ENCODE measurements around the gene RS1. TPM values are rescaled to one million over a fixed set of nuclear protein-coding genes. Genes with fewer than 3 reads are reported as not detected.

The RS1 gene
- total RNA-seq, 1 donor from 2014 or later, result not detected

DNA sequence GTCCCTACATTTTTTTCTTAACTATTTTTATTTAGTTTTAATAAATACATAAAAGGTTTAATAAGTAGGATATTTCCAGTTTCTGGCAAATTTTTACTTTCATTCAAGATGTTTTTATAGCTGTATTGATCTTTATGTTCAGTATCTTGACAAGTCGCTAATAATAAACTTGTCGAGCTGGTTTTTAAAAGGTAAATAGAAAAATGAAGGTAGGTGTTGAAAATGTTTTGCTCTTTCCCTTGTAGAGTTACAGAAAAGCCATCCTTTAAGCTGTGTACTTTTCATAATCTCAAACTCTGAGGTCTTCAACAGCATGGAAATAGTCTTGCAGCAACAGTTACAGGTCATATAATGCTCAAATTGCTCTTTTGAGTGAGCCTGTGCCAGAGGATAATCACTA, 52.6 kb downstream of the RS1 start:
- Histone ChIP-seq H3K4me1 (no peaks in the 10 kb centered on the region), H3K27me3 (ENCODE audit: low read depth) (no peaks in the 10 kb centered on the region), H3K27ac (replicated peaks) (no peak overlapping the region), H3K9me3 (replicated peaks) (no peaks in the 10 kb centered on the region), H3K4me3 (no peak overlapping the region), H3K36me3 (no peaks in the 10 kb centered on the region)
- no peak for DNase-seq
- intact Hi-C loops (cut with micrococcal nuclease), result no loop called here
- TF ChIP-seq, protein P1, sequence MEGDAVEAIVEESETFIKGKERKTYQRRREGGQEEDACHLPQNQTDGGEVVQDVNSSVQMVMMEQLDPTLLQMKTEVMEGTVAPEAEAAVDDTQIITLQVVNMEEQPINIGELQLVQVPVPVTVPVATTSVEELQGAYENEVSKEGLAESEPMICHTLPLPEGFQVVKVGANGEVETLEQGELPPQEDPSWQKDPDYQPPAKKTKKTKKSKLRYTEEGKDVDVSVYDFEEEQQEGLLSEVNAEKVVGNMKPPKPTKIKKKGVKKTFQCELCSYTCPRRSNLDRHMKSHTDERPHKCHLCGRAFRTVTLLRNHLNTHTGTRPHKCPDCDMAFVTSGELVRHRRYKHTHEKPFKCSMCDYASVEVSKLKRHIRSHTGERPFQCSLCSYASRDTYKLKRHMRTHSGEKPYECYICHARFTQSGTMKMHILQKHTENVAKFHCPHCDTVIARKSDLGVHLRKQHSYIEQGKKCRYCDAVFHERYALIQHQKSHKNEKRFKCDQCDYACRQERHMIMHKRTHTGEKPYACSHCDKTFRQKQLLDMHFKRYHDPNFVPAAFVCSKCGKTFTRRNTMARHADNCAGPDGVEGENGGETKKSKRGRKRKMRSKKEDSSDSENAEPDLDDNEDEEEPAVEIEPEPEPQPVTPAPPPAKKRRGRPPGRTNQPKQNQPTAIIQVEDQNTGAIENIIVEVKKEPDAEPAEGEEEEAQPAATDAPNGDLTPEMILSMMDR (IDR thresholded peaks at IDR 0.05; ENCODE audit: borderline replicate concordance), result no peak

DNA sequence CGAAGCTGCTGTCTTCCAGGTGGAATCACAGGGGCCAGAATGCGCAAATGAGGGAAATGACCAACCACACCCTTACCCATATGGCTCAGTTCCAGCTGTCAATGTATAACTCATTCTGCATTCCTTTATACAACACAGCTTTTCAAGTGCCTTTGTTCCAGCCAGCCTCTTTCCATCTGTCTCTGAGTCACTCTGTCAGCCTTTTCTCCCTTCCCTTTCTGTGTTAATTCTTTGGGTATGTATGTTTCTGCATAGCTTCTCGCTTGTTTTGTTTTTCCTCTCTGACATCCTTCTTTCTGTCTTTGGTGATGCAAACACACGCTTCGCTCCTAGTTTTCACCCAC, 54.5 kb downstream of the RS1 start:
- Histone ChIP-seq H3K4me3 (no peak overlapping the region), H3K27me3 (ENCODE audit: low read depth) (no peaks in the 10 kb centered on the region), H3K9me3 (replicated peaks) (no peaks in the 10 kb centered on the region), H3K4me1 (no peaks in the 10 kb centered on the region), H3K36me3 (no peaks in the 10 kb centered on the region), H3K27ac (replicated peaks) (no peak overlapping the region)
- DNase-seq, result no peak
- intact Hi-C loops (cut with micrococcal nuclease), result no loop called here
- TF ChIP-seq, protein P1 (IDR thresholded peaks at IDR 0.05; ENCODE audit: borderline replicate concordance), result no peak

DNA sequence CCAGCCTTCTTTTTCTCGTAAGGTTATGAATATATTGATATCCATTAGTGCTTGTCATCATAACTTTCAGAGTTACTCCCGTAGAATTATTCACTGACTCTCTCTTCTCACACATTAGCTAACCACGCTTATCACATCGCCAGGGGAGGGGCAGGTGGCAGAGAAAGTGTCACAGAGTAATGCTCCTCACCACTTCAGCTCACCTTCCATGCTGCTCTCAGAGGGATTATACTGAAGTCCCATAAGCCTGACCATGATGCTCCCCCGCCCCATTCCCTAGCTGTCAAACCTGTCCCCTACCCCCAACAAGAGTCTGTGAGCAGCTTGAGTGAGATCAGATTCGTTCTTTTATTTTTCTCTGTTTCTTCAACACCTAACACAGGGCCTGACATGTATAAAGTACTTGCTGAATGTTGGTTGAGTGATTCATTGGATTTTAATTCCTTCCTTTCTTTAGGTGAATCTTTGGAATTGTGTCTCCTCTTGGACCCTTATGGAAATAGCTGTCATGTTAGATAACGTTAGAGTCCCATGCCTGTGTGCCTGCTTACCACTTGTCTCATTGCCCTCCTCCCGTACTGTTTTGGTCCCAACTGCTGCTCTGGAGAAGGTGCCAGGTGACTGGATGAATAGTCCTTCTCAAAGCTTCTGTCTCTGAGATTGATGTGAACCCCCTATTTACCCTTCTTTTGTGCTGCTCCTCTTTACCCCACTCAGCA, 55.1 kb downstream of the RS1 start:
- DNase-seq, result no peak
- intact Hi-C loops (cut with micrococcal nuclease), result no loop called here
- Histone ChIP-seq H3K9me3 (replicated peaks) (no peaks in the 10 kb centered on the region), H3K4me3 (no peak overlapping the region), H3K27ac (replicated peaks) (no peak overlapping the region), H3K27me3 (ENCODE audit: low read depth) (no peaks in the 10 kb centered on the region), H3K36me3 (no peaks in the 10 kb centered on the region), H3K4me1 (no peaks in the 10 kb centered on the region)
- TF ChIP-seq, protein P1 (IDR thresholded peaks at IDR 0.05; ENCODE audit: borderline replicate concordance), result no peak

DNA sequence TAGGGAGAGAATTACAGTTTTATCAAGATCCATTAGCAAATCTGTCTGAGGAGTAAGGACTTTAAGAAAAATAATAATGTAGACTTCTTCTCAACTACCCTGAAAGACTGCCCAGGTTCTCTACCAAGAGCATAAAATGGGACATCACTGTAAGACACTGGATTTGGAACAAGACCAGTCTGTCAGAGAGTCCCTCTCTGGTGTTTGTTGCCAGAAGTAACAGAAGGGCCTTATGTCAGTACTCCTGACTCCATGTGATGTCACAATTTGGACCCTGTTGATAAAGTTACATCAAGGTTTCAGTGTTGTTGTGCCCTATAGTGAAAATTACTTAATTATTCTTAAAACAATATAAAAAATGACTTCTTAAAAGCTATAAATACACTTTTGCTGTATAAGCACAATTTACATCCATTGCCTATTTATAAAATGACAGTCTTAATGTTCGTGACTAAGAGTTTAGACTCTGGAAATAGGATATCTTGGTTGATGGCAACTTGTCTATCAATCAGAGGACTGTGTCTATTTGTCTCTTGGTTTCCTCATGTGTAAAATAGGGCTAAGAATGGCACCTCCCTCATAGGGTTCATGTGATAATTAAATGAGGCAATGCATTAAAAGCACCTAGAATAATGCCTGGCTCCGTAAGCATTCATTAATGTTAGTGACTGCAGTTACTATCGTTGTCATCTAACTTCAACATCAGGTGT, 57.8 kb downstream of the RS1 start:
- no peak overlapping the region for H3K27ac ChIP-seq (replicated peaks)
- H3K36me3 ChIP-seq, result peaks cover 9% of the 10 kb centered on the region
- no peak for DNase-seq
- TF ChIP-seq, protein P1 (IDR thresholded peaks at IDR 0.05; ENCODE audit: borderline replicate concordance), result no peak
- H3K9me3 ChIP-seq (replicated peaks), result no peaks in the 10 kb centered on the region
- no peaks in the 10 kb centered on the region for H3K27me3 ChIP-seq (ENCODE audit: low read depth)
- no peaks in the 10 kb centered on the region for H3K4me1 ChIP-seq
- intact Hi-C loops (cut with micrococcal nuclease), result no loop called here
- no peak overlapping the region for H3K4me3 ChIP-seq

DNA sequence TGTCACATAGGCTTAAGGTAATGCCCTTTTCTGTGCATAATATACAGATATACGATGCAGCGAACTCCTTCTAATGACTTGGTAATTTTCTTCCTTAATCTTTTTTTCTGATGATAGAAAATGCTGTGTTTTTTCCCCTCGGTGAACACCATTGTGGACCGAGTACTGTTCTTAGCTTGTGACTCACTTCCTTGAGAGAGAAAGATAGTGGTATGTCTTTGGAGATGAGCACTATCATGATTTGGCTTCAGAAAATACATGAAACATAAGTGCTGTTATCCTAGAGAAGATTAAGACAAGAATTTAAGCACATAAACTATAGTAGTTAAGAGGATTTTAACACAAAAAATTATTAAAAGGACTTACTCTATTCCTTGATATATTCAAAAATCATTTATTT, 63.9 kb downstream of the RS1 start:
- intact Hi-C loops (cut with micrococcal nuclease), result no loop called here
- DNase-seq, result no peak
- peaks cover 19% of the 10 kb centered on the region for H3K36me3 ChIP-seq
- TF ChIP-seq, protein P1 (IDR thresholded peaks at IDR 0.05; ENCODE audit: borderline replicate concordance), result no peak
- no peak overlapping the region for H3K4me3 ChIP-seq
- no peaks in the 10 kb centered on the region for H3K27me3 ChIP-seq (ENCODE audit: low read depth)
- H3K4me1 ChIP-seq, result no peaks in the 10 kb centered on the region
- H3K27ac ChIP-seq (replicated peaks), result no peak overlapping the region
- no peaks in the 10 kb centered on the region for H3K9me3 ChIP-seq (replicated peaks)
